Measurements from ENCODE around the gene C1orf159.

The C1orf159 gene

GRCh38 chr1:1084372-1085170 is 31.3 kb downstream of the C1orf159 start:
- TF ChIP-seq CTCF (IDR thresholded peaks at IDR 0.05; ENCODE audit: insufficient read depth, missing control alignments) = no peak
- no peak for FAIRE-seq
- DNase-seq (ENCODE audit: insufficient read length, low spot score) = no peak

DNA sequence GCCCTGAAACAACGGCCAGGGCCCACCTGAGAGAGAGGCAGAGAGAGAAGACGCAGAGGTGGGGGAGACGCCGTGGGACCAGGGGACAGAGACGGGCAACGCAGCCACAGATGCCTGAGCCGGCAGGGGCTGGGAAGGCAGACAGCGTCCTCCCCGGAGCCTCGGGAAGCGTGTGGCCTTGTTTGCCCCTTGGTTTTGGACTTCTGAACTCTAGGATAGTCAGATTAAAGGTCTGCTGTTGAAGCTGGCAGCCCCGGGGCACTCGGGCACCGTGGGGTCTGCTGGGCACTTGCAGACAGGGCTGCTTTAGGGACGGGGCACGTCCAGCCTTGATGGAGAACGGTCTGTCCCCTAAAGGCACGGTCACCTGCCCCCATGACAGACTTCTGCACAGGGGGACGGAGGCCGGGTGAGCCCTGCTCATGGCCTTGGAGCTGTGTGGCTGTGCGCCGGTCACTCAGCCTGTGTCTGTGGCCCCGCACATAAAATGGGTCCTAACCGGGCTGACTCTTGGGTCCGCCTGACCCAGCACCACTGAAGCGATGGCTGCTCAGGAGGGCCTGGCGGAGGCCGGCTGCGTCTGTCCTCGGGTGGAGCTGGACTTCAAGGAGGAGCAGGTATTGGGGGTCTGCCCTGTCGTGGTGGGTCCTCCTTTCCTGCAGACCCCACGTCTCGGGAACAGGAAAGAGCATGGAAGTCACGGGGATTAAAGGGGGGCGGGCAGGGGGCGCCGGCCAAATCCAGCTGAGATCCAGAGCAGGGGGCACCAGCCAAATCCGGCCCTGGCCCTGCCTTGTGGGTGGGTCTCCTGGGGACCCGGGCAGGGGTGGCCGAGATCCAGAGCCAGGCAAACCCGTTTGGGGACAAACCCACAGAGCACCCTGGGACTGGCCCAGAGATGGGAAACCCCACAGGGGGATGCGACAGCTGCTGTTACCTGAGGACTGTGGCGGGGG is 32.2 kb downstream of the C1orf159 start:
- TF ChIP-seq CTCF (IDR thresholded peaks at IDR 0.05; ENCODE audit: insufficient read depth, missing control alignments) = no peak
- DNase-seq (ENCODE audit: insufficient read length, low spot score) (no peak), FAIRE-seq (no peak)

DNA sequence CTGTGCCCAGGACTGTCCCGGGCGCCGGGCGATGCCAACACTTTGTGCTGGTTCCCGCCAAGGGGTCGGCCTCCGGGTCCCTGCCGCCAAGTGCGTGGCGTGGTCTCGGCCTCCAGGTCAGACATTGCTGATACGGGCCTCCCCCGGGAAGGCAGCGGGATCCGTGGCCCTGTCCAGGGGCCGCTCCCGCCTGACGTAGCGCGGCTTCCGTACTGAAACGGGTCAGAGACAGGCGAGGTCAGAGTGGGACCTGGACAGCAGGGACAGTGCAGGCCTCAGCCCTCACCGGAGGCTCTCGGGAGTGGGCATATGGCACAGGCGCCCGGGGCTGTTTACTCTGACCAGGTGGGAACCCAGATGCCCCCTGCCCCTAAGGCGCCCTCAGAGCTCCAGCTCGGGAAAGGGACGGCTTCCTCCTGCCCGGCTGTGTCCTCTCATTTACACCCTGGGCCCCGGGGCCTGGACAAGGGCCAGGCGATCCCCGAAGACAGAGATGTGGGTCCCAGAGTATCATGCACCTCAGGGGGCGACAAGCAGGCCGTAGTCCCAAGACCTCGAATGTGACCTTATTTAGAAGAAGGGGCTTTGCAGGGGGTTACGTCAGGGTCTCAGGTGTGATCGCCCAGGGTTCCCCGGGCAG is 33.0 kb downstream of the C1orf159 start:
- DNase-seq (ENCODE audit: insufficient read length, low spot score) = no peak
- no peak for TF ChIP-seq CTCF (IDR thresholded peaks at IDR 0.05; ENCODE audit: insufficient read depth, missing control alignments)
- no peak for FAIRE-seq

- FAIRE-seq (no peak), DNase-seq (ENCODE audit: insufficient read length, low spot score) (no peak)
- no peak for TF ChIP-seq CTCF (IDR thresholded peaks at IDR 0.05; ENCODE audit: insufficient read depth, missing control alignments)
These were observed 33.6 kb downstream of the C1orf159 start for GRCh38 chr1:1082239-1082775.

- no peak for DNase-seq (ENCODE audit: insufficient read length, low spot score)
- FAIRE-seq = no peak
- no peak for TF ChIP-seq CTCF (IDR thresholded peaks at IDR 0.05; ENCODE audit: insufficient read depth, missing control alignments)
These were observed 34.3 kb downstream of the C1orf159 start for GRCh38 chr1:1081311-1082238.

- DNase-seq (ENCODE audit: insufficient read length, low spot score) = no peak
- FAIRE-seq = no peak
- no peak for TF ChIP-seq CTCF (IDR thresholded peaks at IDR 0.05; ENCODE audit: insufficient read depth, missing control alignments)
These were observed 35.0 kb downstream of the C1orf159 start for GRCh38 chr1:1080951-1081310.

All from D721Med (cell line).